DMS153 treated with DMSO at 0.1 percent for 48 hours (cell line): ENCODE results near the gene PLCXD1.
"Not testable (repeated sequence)": the region's sequence is repeated elsewhere in the genome, so short reads cannot be mapped to it uniquely, and the experiment has no call there.

ENCODE experiments used
- DNase-seq: peaks from one replicate; lab custom pipeline; 2025; ENCODE audit not compliant: unreplicated experiment; lab: John Stamatoyannopoulos, UW

PLCXD1 gene

DNA sequence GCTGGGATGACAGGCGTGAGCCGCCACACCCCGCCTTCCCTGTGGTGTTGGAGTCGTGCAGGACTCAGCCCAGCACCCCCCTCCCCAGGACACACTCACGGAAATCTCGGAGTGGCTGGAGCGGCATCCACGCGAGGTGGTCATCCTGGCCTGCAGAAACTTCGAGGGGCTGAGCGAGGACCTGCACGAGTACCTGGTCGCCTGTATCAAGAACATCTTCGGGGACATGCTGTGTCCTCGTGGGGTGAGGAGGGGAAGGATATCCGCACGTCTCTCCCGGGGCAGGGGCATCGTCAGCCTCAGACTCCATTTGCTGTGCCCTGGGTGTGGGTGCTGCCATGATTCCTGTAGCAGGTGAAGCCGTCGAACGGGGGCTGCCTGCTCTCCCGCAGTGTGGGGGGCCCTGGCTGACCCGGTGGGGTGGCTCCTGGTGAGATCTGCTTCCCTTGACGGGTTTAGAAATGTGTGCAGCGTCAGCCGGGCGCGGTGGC is 10.3 kb downstream of the PLCXD1 start:
- DNase-seq: no peak

DNA sequence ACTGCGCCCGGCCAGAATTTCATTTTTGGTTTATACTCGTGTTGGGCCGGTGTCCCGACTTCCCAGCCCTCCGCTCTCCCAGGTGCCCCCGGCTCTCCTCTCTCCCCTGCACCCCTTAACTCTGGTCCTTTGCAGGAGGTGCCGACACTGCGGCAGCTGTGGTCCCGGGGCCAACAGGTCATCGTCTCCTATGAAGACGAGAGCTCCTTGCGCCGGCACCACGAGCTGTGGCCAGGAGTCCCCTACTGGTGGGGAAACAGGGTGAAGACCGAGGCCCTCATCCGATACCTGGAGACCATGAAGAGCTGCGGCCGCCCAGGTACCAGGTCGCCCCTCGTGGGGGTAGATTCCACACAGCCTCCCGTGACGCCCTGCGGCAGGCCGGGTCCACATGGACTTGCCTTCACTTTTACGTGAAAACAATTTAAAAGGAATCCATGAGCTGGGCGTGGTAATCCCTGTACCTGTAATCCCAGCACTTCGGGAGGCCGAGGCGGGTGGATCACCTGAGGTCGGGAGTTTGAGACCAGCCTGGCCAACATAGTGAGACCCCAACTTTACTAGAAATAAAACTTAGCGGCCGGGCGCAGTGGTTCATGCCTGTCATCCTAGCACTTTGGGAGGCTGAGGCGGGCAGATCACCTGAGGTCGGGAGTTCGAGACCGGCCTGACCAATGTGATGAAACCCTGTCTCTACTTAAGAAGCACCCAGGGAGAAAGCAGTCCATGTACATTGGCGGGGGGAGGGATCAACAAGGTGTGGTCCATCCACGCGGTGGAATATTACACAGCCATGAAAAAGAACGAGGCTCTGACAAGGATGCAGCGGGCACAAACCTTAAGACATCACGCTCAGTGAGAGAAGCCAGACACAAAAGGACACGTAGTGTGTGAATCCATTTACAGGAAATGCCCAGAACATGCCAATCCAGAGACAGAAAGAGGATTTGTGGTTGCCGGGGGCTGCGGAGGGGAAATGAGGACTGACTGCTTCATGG is 12.0 kb downstream of the PLCXD1 start:
- DNase-seq: no peak

DNA sequence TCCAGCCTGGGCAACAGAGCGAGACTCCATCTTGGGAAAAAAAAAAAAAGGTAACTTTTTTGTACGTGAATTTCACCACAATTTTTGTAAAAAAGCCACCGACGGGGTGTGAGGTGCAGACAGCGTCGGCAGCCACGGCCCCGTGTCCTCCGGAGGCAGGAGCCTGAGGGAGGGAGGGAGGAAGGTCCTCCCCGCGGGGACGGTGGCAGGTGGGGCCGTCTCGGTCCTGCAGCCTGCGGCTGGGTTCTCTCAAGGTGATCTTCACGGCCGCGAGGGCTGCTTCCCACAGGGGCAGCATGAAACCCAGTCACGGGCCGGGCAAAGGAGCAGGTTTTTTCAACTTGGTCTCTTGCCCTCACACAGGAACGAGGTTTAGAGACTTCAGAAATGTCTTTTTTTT is 14.0 kb downstream of the PLCXD1 start:
- no peak for DNase-seq

DNA sequence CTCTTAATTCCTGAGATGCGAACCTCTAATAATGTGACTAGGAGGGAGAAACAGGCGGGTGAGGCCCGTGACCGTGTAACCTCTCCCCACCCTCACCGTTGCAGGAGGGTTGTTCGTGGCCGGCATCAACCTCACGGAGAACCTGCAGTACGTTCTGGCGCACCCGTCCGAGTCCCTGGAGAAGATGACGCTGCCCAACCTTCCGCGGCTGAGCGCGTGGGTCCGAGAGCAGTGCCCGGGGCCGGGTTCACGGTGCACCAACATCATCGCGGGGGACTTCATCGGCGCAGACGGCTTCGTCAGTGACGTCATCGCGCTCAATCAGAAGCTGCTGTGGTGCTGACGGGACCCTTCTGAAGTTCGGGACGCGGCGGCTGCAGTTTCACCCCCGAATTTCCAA is 17.8 kb downstream of the PLCXD1 start:
- no peak for DNase-seq

DNA sequence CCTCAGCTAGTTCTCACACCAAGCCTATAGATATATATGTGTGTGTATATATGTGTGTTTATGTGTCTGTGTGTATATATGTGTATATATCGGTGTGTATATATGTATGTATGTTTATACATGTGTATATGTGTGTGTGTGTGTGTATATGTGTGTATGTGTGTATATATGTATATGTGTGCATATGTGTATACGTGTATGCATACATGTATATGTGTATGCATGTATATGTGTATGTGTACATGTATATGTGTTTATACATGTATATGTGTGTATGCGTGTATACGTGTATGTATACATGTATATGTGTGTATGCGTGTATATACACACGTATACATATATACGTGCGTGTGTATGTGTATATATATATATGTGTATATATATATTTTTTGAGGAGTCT is 19.2 kb downstream of the PLCXD1 start:
- DNase-seq: no peak

DNA sequence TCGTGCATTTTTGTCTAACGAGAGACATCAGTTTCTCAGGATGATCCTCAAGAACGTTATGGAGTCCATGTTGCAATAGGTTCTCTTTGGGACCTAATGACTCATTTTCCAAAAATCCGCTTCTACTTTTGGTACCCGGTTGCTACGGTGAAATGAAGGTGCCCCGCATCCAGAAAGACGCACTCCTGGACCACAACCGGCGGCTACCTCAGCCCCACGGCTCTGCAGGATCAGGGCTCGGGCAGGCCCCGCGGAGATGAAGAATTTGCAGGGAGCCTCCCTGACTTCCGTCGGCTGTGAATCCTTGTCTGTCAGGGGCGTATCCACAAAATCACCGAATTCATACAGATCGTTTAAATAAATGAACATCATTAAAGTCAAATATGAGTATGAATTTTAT is 21.8 kb downstream of the PLCXD1 start:
- DNase-seq: no peak

DNA sequence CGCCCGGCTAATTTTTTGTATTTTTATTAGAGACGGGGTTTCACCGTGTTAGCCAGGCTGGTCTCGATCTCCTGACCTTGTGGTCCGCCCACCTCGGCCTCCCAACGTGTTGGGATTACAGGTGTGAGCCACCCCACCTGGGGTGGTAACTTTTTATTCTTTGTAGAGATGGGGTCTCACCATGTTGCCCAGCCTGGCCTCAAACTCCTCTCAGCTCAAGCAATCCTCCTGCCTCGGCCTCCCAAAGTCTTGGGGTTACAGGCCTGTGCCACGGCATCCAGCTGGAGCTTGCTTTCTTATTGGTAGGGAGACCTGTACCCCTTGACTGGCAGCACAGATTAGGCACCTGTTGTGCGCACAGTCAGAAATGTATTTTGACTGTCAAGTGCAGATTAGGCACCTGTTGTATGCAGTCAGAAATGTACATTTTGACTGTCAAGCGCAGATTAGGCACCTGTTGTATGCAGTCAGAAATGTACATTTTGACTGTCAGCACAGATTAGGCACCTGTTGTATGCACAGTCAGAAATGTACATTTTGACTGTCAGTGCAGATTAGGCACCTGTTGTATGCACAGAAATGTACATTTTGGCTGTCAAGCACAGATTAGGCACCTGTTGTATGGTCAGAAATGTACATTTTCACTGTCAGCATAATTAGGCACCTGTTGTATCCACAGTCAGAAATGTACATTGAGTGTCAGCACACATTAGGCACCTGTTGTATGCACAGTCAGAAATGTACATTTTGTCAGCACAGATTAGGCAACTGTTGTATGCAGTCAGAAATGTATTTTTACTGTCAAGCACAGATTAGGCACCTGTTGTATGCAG is 24.8 kb downstream of the PLCXD1 start:
- not testable (repeated sequence) for DNase-seq

DNA sequence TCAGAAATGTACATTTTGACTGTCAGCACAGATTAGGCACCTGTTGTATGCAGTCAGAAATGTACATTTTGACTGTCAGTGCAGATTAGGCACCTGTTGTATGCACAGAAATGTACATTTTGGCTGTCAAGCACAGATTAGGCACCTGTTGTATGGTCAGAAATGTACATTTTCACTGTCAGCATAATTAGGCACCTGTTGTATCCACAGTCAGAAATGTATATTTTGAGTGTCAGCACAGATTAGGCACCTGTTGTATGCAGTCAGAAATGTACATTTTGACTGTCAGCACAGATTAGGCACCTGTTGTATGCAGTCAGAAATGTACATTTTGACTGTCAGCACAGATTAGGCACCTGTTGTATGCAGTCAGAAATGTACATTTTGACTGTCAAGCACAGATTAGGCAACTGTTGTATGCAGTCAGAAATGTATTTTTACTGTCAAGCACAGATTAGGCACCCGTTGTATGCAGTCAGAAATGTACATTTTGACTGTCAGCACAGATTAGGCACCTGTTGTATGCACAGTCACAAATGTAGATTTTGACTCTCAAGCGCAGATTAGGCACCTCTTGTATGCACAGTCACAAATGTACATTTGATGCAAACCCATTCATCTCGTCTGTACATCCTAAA is 25.6 kb downstream of the PLCXD1 start:
- not testable (repeated sequence) for DNase-seq

DNA sequence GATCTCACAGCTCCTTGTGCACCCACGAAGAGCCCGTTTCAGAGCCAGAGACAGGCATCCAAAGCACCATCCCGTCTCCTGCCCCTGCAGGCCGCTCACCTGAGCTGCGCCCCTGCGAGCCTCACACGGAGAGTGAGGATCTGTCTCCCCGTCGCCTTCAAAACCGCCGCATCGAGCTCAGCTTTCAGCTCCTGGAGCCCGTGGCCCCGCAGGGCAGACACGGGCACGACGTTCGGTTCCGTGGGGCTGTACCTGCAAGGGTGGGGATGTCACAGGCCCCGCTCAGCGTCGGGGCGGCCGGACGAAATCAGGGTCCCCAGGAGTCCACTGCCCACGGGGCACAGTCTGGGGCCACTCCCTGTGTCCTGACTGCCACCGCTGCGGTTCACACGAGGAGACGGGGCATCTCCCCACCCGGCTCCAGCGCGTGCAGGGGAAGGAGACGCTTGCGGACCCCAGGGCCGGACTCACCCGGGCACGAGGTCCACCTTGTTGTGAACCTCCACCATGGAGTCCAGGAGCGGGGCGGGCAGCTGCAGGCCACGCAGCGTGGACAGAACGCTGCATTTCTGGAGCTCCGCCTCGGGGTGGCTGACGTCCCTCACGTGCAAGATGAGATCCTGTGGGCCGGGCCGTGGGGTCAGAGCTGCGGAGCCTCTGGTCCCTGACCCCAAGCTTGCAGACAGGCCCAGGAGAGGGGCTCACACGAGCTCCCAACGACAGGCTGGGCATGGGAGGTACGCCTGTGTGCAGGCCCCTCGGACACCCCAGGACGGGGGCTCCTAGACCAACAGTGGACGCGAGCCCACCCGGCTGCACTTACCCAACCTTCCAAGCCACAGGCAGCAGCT is 26.3 kb downstream of the PLCXD1 start:
- DNase-seq: no peak

DNA sequence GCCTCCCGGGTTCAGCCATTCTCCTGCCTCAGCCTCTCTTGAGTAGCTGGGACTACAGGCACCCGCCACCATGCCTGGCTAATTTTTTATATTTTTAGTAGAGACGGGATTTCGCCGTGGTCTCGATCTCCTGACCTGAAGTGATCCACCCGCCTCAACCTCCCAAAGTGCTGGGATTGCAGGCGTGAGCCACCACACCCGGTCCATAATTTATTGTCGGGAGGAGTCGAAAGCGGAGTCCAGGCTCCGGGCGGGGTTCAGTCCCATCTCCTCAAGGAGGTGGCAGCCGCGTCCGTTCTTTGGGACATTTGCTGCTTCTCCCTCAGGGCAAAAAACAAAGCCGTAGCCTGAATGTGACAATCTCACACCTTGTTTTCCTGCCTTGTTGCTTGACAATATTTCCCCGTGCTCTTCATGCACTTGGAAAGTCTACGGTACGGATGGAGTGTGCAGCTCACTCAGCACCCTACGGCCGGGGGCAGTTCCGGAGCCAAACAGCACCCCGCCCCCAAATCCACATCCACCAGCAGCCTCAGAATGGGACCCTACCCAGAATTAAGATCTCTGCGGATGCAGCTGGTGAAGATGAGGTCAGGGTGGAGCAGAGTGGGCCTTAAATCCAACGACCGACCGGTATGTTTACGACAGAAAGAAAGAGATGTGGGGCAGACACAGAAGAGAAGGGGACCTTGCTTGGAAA is 27.8 kb downstream of the PLCXD1 start:
- DNase-seq: no peak

DNA sequence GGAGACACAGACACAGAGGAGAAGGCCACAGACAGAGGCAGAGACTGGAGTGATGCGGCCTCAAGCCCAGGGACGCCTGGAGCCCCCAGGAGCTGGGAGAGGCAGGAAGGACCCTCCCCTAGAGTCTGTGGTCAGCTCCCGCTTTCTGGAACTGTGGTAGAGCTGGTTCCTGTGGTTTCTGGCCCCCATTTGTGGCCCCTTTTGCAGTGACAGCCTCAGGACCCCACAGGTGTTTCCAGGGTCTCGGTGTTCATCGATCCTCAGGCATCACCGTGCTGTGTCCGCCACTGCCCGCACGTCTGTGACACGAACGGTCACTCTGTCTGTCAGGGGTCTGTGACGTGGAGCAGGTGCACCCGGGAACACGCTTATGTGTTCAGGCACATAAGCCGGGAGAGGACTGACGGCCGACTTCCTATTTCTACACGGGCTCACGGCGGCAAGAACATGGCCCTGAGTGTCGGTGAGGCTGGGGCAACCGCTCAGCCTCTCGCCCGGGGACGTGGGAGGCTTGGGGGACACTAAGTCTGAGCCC is 29.5 kb downstream of the PLCXD1 start:
- DNase-seq: no peak

DNA sequence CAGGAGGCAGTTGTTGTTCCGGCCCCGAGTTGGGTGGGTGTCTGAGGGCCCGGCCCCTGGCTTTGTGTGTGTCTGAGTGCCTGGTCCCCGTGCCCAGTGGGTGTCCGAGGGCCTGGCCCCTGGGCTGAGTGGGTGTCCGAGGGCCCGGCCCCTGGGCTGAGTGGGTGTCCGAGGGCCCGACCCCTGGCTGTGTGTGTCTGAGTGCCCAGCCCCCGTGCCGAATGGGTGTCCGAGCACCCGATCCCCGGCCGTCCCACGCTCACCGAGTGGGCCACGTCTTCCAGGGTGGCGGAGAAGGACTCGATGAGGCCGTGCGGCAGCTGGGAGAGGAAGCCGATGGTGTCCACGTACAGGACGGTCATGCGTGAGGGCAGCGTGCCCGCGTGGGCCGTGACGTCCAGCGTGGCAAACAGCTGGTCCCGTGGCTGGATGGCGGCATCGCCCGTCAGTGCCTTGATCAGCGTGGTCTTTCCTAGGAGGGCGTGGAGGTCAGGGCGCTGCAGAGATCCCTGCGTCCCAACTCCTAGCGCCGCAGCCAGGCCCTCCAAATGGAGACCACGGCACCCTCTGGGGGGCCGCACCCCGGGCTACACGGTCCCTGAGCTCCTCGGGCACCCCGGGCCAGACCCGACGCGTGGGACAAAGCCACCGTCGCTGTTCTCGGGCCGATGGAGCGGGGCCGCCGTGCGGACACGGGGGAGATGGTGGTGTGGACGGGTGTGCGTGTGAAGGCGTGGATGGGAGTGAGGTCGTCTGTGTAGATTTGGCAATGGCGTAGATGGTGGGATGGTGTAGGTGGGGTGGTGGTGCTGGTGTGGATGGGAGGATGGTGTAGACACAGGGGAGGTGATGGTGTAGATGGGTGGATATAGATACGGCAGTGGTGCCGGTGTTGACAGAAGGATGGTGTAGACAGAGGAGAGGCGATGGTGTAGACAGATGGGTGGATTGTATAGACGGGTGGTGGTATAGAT is 30.3 kb downstream of the PLCXD1 start:
- no peak for DNase-seq

DNA sequence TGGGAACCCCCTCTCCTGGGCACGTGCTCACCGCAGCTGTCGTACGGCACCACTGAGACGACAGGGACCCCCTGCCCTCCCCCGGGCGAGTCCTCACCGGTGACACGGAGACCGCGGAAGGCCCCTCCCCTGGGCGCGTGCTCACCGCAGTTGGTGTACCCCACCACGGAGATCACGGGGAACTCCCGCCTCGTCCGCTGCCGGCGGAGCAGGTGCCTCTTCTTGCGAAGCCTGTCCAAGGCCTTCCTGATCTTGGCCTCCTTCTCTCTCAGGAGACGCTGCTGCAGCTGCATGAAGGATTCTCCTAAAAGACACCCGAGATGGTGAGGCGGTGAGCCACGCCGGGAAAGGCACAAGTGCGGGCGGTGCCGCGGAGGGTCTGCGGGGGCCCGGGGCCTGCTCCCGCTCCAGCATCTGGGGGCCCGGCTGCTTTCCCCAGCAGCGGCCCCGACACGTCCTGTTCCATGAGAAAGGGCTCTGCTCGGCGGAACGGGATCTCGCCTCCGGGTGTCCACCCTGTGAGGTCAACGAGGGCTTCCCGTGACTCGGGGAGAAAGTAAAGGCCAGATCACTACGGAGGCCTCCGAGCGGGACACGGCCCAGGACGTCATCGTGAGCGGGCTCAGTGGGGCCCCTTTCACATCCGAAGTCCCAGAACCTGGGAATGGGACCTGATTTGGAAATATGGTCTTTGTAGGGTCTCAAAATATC is 31.6 kb downstream of the PLCXD1 start:
- DNase-seq: no peak

DNA sequence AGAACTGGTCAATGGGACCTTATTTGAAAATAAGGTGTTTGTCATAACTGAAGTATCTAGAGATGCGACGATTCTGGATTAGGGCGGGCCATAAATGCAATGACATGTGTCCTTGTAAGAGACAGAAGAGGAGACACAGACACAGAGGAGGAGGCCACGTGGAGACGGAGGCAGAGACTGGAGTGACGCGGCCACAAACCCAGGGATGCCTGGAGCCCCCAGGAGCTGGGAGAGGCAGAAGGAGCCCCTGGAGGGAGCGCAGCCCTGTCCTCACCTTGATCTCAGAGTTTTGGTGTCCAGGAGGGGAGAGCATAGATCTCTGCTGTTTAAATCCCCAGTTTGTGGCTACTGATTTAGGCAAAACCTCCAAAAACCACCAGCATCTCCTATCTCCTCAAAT is 32.4 kb downstream of the PLCXD1 start:
- DNase-seq: no peak

DNA sequence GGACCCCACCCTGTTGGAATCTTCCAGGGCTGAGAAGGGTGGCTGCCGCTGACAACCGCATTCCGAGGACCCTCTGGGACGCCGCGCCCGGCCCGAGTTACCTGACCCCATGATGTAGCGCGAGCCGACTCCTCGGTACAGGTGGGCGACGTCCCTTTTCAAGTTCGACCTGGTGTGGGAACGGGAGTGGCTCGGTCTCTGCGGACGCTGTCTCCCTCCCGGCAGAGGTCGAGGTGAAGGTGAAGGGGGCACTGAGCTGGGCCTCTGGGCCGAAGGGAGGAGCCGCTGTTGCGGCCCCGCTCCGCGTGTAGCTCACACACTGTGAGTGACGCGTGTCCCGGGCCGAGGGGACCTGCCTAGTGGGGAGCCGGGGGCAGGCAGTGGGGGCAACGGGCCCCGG is 32.9 kb downstream of the PLCXD1 start:
- no peak for DNase-seq

DNA sequence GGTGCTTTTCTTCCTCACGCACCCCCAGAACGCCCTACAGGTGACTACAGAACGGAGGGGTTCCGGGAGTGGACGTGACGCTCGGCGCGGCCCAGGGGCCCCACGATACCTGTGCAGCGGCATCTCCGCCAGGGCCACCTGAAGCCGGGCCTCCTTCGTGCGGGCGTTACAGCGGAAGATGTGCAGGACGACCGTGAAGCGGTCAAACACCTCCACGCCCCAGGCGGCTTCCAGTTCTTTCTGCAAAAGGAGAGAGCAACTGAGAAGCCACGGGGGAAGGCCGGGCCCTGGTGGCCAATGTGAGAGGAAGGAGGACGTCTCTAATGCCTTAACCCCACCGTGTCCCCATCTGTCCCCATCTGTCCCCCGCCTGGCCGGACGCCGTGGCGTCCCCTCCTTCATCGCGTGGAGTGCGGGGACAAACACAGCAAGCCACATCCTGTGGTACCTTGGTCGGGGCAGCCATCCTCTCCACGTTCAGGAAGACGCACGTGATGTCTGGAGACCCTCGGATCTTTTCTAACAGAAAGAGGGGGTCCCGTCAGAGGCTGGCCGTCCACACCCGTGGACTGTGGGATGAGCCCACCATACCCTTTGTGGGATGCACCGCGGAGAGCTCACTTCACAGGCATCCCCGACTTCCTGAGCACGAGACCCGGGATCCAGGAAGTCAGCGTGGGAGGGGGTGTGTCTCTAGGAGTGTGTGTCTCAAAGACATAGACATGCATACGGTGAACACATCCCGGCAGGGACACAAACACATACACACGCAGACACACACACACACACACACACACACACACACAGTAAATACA is 33.8 kb downstream of the PLCXD1 start:
- no peak for DNase-seq
